HG02938 (cell line): Measurements from ENCODE around the gene SRP19.
A peak's percentile ranks its signal among the peaks of the same experiment; 100 is the strongest.
"Not testable (repeated sequence)": the region's sequence is repeated elsewhere in the genome, so short reads cannot be mapped to it uniquely, and the experiment has no call there.

Experiments
- ATAC-seq: cut with Tn5 transposase; IDR thresholded peaks from one replicate; pipeline ENCODE4 v1.9.1; 2021; ENCODE audit warnings: mild to moderate bottlenecking, moderate library complexity; ENCODE audit not compliant: unreplicated experiment

The SRP19 gene

GRCh38 chr5:112860929-112861637 lies at the start of gene SRP19:
Gene SRP19 (plus strand): TSS chr5:112861287. CDS start chr5:112861377, 90 bp downstream.
- ATAC-seq, result peak; percentile 97

DNA sequence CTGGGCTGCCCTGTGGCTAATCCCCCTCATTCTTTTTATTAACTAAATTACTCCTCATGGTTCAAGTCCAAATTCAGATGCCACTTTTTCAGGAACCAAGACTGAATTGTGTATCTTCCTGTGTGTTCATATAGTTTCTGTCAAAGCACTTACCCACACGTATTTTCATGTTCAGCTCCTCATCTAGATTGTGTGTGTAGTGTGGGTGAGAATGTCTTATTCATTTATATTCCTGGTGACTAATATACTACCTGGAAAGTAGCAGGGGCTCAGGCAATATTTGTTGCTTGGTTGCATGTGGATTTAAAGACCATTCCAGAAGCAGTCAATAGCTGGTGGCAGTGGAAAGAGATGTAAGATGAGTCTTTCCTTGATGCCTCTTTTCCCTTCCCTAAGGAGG lies 48.5 kb upstream of the SRP19 start:
- ATAC-seq, result no peak

DNA sequence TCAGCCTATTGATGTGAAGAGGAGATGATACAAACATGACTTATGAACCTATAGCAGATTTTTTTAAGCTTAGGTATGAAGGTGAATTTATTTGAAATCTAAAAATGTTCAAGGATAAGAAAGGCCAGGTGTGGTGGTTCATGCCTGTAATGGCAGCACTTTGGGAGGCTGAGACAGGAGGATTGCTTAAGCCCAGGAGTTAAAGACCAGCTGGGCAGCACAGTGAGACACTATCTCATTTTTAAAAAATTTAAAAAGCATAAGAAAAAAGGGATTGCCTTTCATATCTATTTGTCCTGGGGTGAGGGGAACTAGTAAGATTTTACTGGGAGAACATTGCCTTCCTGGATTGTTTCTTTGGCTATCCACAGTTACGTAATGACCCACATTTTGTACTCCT lies 40.8 kb upstream of the SRP19 start:
- no peak for ATAC-seq

- no peak for ATAC-seq
Measured at GRCh38 chr5:112822456-112822855, 38.6 kb upstream of the SRP19 start.

GRCh38 chr5:112823181-112823580 lies 37.9 kb upstream of the SRP19 start:
- ATAC-seq, result no peak

GRCh38 chr5:112823656-112824055 lies 37.4 kb upstream of the SRP19 start:
- no peak for ATAC-seq

- ATAC-seq, result no peak
Measured at GRCh38 chr5:112824197-112824596, 36.9 kb upstream of the SRP19 start.

DNA sequence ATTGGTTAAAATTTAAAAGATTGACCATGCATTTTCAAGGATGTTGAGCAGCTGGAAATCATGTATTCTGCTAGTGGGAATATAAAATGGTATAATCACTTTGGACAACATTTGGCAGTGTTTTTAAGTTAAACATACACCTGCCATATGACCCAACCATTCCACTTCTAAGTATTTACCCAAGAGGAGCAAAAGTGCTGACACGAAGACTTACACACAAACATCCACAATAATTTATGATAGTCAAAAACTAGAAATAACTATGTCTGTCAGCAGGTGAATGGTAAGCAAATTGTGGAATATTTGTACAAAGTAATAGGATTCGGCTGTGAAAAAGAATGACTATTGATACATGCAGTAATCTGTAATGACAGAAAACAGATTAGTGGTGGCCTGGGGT lies 30.7 kb upstream of the SRP19 start:
- no peak for ATAC-seq

- no peak for ATAC-seq
Measured at GRCh38 chr5:112833971-112834370, 27.1 kb upstream of the SRP19 start.

DNA sequence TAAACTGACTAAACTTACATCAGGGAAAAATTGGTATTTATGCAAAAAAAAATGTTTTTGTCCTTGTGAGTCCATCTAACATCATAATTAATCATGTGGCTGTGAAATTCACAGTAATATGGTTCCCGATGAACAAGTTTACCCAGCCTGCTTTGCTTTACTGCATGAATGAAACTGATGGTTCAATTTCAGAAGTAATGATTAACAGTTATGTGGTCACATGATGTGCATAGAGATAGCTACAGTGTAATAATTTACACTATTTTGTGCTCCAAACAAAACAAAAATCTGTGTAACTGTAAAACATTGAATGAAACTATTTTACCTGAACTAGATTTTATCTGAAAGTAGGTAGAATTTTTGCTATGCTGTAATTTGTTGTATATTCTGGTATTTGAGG lies 16.6 kb upstream of the SRP19 start:
- no peak for ATAC-seq

DNA sequence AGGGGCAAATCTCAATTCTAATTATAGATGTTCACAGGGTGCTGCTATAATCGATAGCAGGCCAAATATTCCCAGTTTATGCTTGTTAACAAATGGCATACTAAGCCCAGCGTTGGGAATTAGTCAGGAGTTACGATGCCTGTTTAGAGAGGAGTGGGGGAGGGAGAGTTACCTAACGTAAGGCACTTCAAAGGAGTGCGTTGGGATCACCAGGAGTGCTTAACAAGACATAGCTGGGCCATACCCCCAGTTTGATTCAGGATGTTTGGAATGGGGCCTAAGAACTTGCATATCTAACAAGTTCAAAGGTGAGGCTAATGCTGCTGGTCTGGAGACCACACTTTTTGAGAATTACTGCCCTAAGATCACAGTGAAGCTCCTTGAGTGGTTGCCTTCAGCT lies 14.5 kb upstream of the SRP19 start:
- ATAC-seq, result no peak

- no peak for ATAC-seq
Measured at GRCh38 chr5:112847306-112847705, 13.8 kb upstream of the SRP19 start.

GRCh38 chr5:112848116-112848811 lies 12.8 kb upstream of the SRP19 start:
- peak; percentile 99 for ATAC-seq

- ATAC-seq, result no peak
Measured at GRCh38 chr5:112849912-112850311, 11.2 kb upstream of the SRP19 start.

- ATAC-seq, result no peak
Measured at GRCh38 chr5:112854651-112855050, 6.4 kb upstream of the SRP19 start.

DNA sequence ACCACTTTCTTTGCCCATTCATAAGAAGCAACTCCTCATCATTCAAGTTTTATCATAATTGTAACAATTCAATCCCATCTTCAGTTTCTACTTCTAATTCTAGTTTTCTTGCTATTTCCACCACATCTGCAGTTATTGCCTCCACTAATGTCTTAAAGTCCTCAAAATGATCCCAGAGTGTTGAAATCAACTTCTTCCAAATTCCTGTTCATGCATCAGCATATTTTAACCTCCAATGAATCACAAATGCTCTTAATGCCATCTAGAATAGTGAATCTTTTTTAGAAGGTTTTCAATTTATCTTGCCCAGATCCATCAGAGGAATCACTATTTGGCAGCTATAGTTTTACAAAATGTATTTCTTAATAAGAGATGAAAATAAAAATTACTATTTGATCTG lies 3.2 kb upstream of the SRP19 start:
- no peak for ATAC-seq

DNA sequence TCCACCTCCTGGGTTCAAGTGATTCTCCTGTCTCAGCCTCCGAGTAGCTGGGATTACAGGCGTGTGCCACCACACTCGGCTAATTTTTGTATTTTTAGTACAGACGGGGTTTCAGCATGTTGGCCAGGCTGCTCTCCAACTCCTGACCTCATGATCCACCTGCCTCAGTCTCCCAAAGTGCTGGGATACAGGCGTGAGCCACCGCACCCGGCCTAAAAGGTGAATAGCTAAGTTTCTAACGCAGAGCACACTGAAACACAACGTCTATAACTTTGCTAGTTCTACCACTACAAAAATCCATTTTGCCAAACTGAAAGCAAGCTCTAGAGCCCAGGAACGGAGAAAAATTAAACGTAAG lies 537 bp upstream of the SRP19 start:
- not testable (repeated sequence) for ATAC-seq

GRCh38 chr5:112861638-112861985 lies 525 bp downstream of the SRP19 start:
- ATAC-seq, result no peak

DNA sequence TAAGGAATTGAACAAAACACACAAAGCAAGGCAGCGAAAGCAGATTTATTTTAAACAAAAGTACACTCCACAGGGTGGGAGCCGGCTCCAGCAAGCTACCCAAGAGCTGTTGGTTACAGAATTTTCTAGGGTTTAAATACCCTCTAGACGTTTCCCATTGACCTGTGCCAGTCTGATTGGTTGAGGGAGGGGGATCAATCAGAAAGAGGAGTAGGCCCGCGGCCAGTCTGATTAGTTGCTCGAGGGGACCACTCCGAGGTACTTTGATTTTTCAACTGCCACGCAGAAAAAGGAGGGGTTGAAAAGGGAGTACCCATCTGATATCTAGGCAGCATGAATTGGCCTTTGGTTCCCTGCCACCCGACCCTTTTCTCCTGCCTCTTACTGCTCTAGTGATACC lies 998 bp downstream of the SRP19 start:
- ATAC-seq, result no peak

DNA sequence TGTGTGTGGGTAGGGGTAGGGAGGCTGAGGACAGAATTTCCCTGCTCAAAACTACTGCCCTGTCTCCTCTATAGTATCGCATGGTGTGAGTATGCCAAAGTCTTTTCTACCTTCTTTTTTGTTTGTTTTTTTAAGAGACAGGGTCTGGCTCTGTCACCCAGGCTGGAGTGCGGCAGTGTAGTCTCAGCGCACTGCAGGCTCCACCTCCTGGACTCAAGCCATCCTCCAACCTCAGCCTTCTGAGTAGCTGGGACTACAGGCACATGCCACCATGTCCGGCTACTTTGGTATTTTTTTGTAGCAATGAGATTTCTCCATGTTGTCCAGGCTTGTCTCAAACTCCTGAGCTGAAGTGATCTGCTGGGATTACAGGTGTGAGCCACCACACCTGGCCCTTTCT lies 2.5 kb downstream of the SRP19 start:
- no peak for ATAC-seq

DNA sequence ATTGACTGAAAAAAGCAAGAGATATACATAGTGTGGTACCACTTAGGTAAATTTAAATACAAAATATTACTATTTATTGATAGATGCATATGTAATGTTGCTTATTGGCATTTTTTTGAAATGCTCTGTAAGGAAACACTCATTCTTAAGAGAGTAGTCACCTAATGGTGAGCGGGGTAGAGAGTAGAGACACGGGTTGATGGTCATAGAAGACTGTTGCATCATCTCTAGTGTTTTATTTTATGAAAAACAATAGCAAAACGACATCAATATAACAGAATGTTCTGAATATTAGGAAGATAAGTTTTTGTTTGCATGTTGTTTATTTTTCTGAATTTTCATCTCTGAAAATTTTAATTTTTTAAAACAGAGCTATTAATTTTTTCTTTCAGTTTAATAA lies 4.0 kb downstream of the SRP19 start:
- no peak for ATAC-seq

- no peak for ATAC-seq
Measured at GRCh38 chr5:112866739-112867138, 5.7 kb downstream of the SRP19 start.

DNA sequence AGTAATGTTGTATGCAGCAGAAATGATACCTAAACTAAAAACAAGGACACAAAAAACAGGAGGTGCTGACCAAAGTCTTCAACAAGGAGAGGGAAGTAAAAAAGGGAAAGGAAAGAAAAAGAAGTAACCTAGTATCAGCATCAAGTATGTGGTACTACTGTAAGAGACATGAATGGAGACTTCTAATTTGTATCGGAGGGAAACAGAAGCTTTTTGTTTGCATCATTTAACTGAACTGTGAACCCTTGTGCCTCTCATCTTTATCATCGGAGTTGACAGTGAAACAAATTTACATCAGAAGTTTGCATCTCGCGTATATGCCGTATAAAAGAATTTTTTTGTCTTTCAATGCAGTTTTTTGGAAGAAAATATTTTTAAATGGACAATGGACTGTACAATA lies 6.3 kb downstream of the SRP19 start:
- ATAC-seq, result no peak
